Ectodermal cell (in vitro differentiated cells): ENCODE data around the gene OGFOD3.

Experiments used
- H3K27ac ChIP-seq: 2 replicates; pipeline ENCODE4 v1.7.0; 2013; ENCODE audit warnings: mild to moderate bottlenecking, low read depth, low read length; ENCODE audit not compliant: insufficient read depth, poor library complexity, severe bottlenecking
- H3K27me3 ChIP-seq: 2 replicates; pipeline ENCODE4 v1.7.0; 2013; ENCODE audit warnings: mild to moderate bottlenecking, low read length; ENCODE audit not compliant: insufficient read depth, control insufficient read depth, poor library complexity, severe bottlenecking
- H3K36me3 ChIP-seq: one replicate; pipeline ENCODE4 v1.7.0; 2013; ENCODE audit warnings: low read length; ENCODE audit not compliant: control insufficient read depth, insufficient read depth
- H3K4me1 ChIP-seq: one replicate; pipeline ENCODE4 v1.7.0; 2013; ENCODE audit warnings: low read length; ENCODE audit not compliant: control insufficient read depth, insufficient read depth
- H3K4me3 ChIP-seq: 2 replicates; pipeline ENCODE4 v1.7.0; 2013; ENCODE audit warnings: low read depth, low read length, control low read depth; ENCODE audit not compliant: insufficient read depth
- H3K9me3 ChIP-seq: 2 replicates; pipeline ENCODE4 v1.7.0; 2013; ENCODE audit warnings: mild to moderate bottlenecking, low read length, moderate library complexity; ENCODE audit not compliant: control insufficient read depth
- WGBS, 2 experiments: methylation state at CpG; one replicate each; pipeline ENCODE4 v1.1.7; 2013; ENCODE audit warnings: missing lambda C conversion rate in 2 of 2; 5-methylcytosine and 5-hydroxymethylcytosine counted together

OGFOD3 gene

GRCh38 chr17:82432017-82432416 lies 13.6 kb upstream of the OGFOD3 start:
- WGBS, 2 experiments, result 92 to 94% methylated on average over 8 of the region's 8 CpGs
- H3K36me3 ChIP-seq, result no peaks in the 10 kb centered on the region
- no peaks in the 10 kb centered on the region for H3K9me3 ChIP-seq
- H3K27me3 ChIP-seq, result no peaks in the 10 kb centered on the region
- H3K4me3 ChIP-seq, result no peak overlapping the region
- H3K27ac ChIP-seq, result no peak overlapping the region
- H3K4me1 ChIP-seq, result no peaks in the 10 kb centered on the region

DNA sequence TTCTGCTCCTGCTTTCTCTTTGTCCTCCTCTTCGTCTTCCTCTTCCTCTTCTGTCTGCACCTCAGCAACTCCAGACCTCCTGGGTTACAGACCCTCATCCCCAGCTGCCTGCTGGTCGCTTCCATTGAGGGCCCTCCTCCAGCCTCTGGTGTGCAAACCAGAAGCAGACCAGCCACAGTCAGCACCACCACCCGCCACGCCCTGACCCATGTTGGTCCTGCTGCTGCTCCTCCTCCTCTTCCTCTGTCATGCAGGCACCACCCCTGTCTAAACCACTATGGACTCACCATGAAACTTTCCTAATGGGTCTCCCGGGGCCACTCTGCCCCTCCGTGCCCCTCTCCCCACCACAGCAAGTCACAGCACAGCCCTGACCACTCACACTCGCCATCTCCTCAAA lies 11.4 kb upstream of the OGFOD3 start:
- no peak overlapping the region for H3K4me3 ChIP-seq
- no peaks in the 10 kb centered on the region for H3K4me1 ChIP-seq
- H3K27ac ChIP-seq, result no peak overlapping the region
- 80 to 84% methylated on average over 7 of the region's 7 CpGs for WGBS, 2 experiments
- H3K27me3 ChIP-seq, result no peaks in the 10 kb centered on the region
- H3K9me3 ChIP-seq, result no peaks in the 10 kb centered on the region
- H3K36me3 ChIP-seq, result no peaks in the 10 kb centered on the region

DNA sequence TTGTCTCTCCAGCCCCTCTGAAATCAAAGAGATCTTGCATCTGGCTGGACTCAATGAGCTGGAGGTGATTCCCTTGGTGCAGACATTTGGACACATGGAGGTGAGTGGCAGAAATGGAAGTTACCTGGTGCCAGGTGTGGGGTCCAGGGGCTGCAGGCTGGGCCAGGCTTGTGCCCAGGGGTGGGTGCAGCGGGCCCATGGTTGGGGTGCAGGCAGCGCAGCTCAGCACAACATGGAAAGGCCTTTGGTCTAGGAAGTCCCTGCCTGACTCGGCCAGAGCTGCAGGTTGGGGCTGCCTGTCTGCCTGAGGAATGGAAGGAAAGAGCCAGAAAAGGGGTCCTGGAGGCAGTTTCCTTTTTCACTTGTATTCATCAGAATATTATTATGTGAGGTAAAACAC lies 10.2 kb upstream of the OGFOD3 start:
- Histone ChIP-seq H3K4me3 (no peak overlapping the region), H3K27ac (no peak overlapping the region), H3K9me3 (no peaks in the 10 kb centered on the region), H3K4me1 (no peaks in the 10 kb centered on the region), H3K36me3 (no peaks in the 10 kb centered on the region), H3K27me3 (no peaks in the 10 kb centered on the region)
- WGBS, 2 experiments, result 96 to 97% methylated on average over 3 of the region's 3 CpGs

GRCh38 chr17:82424863-82425159 lies 6.4 kb upstream of the OGFOD3 start:
- H3K4me3 ChIP-seq, result no peak overlapping the region
- peaks cover 15% of the 10 kb centered on the region for H3K36me3 ChIP-seq
- no peaks in the 10 kb centered on the region for H3K9me3 ChIP-seq
- H3K27ac ChIP-seq, result no peak overlapping the region
- WGBS, 2 experiments, result 87 to 95% methylated on average over 2 of the region's 2 CpGs
- no peaks in the 10 kb centered on the region for H3K4me1 ChIP-seq
- H3K27me3 ChIP-seq, result no peaks in the 10 kb centered on the region

DNA sequence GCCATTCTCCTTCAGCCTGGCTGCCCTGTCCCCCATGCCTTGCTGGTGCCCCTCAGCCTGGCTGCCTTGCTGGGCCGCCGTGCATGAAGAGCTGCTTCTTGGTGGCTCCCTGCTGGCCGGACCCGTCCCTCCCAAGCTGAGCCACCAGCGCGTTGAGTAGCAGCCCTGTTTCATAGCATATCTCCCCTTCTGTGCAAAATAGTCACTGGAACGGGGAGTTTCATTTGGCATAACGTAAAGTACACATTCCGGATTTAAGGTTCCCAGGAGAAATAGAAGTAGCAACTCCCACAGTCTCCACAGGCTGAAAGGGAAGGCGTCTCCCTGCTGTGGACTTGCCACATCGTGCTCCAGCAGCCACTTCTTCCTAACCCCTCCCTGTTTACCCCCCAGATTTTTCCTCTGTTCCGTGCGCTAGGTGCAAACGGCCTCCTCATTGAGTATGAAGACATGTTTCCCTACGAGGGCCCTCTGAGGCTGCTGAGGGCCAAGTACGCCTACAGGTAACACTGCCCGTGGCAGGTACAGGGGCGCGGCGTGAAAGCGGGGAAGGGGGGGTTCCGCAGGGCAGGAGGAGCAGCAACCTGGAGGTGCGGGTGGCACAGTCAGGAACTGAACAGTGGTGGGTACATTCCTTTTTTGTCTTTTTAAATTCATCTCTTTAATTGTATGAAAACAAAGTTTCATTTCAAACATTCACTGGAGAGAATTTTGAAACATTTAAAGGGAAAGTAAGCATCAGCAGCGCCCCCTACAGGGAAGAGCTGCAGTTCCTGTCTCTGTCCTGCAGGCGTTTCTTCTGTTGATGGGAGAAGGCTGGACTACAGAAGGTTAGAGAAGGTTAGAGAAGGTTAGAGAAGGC lies 5.8 kb upstream of the OGFOD3 start:
- Histone ChIP-seq H3K4me3 (no peak overlapping the region), H3K27ac (no peak overlapping the region), H3K27me3 (no peaks in the 10 kb centered on the region), H3K36me3 (peaks cover 15% of the 10 kb centered on the region), H3K4me1 (no peaks in the 10 kb centered on the region), H3K9me3 (no peaks in the 10 kb centered on the region)
- WGBS, 2 experiments, result 84 to 85% methylated on average over 24 to 25 of the region's 25 CpGs

- H3K9me3 ChIP-seq, result no peaks in the 10 kb centered on the region
- no peak overlapping the region for H3K27ac ChIP-seq
- H3K36me3 ChIP-seq, result peaks cover 15% of the 10 kb centered on the region
- H3K27me3 ChIP-seq, result no peaks in the 10 kb centered on the region
- no peak overlapping the region for H3K4me3 ChIP-seq
- no peaks in the 10 kb centered on the region for H3K4me1 ChIP-seq
- 90 to 92% methylated on average over 2 of the region's 2 CpGs for WGBS, 2 experiments
Measured at GRCh38 chr17:82419540-82419939, 1.2 kb upstream of the OGFOD3 start.

DNA sequence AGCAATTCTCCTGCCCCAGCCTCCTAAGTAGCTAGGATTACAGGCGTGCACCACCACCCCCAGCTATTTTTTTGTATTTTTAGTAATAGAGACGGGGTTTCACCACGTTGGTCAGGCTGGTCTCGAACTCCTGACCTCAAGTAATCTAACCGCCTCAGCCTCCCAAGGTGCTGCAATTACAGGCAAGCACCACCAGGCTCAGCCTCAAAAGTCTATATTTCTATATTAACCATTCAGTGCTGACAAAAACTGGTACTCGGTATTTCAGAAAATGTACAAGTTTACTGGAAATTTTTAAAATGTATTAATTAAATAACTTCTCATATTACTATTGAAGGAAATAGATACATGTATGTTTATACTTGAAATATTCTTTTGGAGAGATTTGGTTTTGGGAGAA lies 1.6 kb downstream of the OGFOD3 start:
- Histone ChIP-seq H3K27ac (no peak overlapping the region), H3K4me3 (no peak overlapping the region), H3K36me3 (peaks cover 15% of the 10 kb centered on the region), H3K9me3 (no peaks in the 10 kb centered on the region), H3K4me1 (no peaks in the 10 kb centered on the region), H3K27me3 (no peaks in the 10 kb centered on the region)
- WGBS, 2 experiments, result 93 to 97% methylated on average over 5 to 6 of the region's 6 CpGs

DNA sequence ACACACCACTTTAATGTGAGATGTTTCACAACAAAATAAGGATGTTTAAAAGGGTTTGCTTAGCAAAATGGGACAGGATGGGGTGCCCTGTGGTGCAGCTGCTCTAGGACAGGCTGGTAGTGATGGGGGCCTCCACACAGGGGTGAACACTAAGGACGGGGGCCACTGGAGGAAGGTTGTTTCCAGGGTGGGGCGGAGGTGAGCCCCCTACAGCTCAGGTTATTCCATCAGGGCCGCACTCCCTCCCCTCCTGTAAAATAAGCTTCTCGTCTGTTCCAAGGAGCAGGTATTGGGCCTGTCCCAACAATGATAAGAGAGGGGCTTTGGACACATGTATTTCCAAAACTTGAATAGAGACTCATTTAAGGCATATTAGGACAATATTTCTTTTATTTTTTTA lies 2.1 kb downstream of the OGFOD3 start:
- no peak overlapping the region for H3K4me3 ChIP-seq
- no peaks in the 10 kb centered on the region for H3K9me3 ChIP-seq
- H3K4me1 ChIP-seq, result no peaks in the 10 kb centered on the region
- WGBS, 2 experiments, result 90 to 99% methylated on average over 4 of the region's 4 CpGs
- H3K27ac ChIP-seq, result no peak overlapping the region
- H3K27me3 ChIP-seq, result no peaks in the 10 kb centered on the region
- peaks cover 14% of the 10 kb centered on the region for H3K36me3 ChIP-seq

DNA sequence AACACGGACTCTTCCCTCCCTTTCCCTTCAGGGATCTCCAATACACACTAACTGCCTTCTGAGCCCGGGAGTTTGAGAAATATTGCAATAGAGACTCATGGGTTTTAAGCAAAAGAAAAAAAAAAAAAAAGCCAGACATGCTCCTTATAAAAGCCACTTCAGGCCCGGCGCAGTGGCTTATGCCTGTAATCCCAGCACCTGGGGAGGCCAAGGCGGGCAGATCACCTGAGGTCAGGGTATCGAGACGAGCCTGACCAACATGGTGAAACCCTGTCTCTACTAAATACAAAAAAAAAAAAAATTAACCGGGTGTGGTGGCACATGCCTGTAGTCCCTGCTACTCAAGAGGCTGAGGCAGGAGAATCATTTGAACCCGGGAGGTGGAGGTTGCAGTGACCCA lies 2.6 kb downstream of the OGFOD3 start:
- H3K27me3 ChIP-seq, result no peaks in the 10 kb centered on the region
- no peak overlapping the region for H3K4me3 ChIP-seq
- no peak overlapping the region for H3K27ac ChIP-seq
- no peaks in the 10 kb centered on the region for H3K4me1 ChIP-seq
- H3K9me3 ChIP-seq, result no peaks in the 10 kb centered on the region
- peaks cover 10% of the 10 kb centered on the region for H3K36me3 ChIP-seq
- WGBS, 2 experiments, result 91 to 92% methylated on average over 9 of the region's 9 CpGs

DNA sequence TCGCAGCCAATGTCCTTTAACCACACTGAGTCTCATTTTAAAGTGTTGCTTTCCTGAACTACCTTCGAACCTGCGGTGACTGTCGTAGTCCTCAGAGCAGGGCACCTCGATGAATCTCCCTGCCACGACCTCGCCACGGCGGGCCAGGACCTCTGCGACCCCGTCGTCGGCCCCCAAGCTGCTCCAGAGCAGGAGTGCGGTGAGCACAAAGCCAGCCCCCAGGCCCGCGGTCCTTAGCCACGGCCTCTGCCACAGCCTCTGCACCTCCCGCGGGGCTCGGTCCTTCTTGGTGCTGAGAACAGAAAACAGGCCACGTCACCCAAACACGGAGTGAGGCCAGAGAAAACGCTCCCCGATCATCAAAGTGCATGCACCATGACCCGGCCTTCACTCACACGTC lies 3.0 kb downstream of the OGFOD3 start:
- WGBS, 2 experiments, result 91 to 93% methylated on average over 26 of the region's 26 CpGs
- H3K4me1 ChIP-seq, result no peaks in the 10 kb centered on the region

More for the DNA sequence above, 3.0 kb downstream of the OGFOD3 start:
- H3K9me3 ChIP-seq, result no peaks in the 10 kb centered on the region
- no peak overlapping the region for H3K27ac ChIP-seq
- H3K4me3 ChIP-seq, result no peak overlapping the region
- H3K27me3 ChIP-seq, result no peaks in the 10 kb centered on the region
- H3K36me3 ChIP-seq, result peaks cover 5% of the 10 kb centered on the region
